HepG2 (cell line): ENCODE results near the gene GPR137. TPM values are rescaled to one million over a fixed set of nuclear protein-coding genes. Genes with fewer than 3 reads are reported as not detected.

Source experiments
- polyA plus RNA-seq, 8 experiments: library from polyadenylated mRNA; depleted of rRNA in 3 of 8; stranded (reverse) in 7 of 8; unstranded in 1 of 8; fragments of >200 nt; fragmentation: Illumina TruSeq in 4 of 8; extraction: Trizol in 4 of 8; gene quantifications; 2 replicates each; pipeline versions ENCODE4 v1.2.1 to v1.2.3, GENCODE V29; 2011 to 2016; ENCODE audit warnings: low read depth in 4 of 8, missing spikeins in 1 of 8, mixed read lengths in 1 of 8; ENCODE audit not compliant: insufficient read depth in 1 of 8
- small RNA-seq, 3 experiments: library from RNA; depleted of rRNA; stranded (forward); fragments of <200 nt; gene quantifications; one replicate each; pipeline ENCODE3, GENCODE V24; 2012; ENCODE audit warnings: low read depth in 2 of 3, low replicate concordance in 1 of 3; ENCODE audit not compliant: insufficient read length in 3 of 3, insufficient read depth in 2 of 3
- total RNA-seq, 5 experiments: library from RNA; depleted of rRNA; stranded (reverse); fragments of >200 nt; fragmentation: Illumina TruSeq; extraction: Trizol; gene quantifications; 2 replicates each; pipeline ENCODE4 v1.2.3, GENCODE V29; 2016; ENCODE audit warnings: low read depth in 1 of 5

GPR137 gene
- total and polyA plus RNA-seq, 2 of the 13 experiments (the other 11 are each of a cell fraction or from before 2014, with no cell fraction given) = 8.5 to 13.2 TPM

Small RNA genes within 50 kb of the gene (small RNA-seq; reads per million reads assigned to genes)
- 0 reads per million in 3 experiments for gene RF00019

Other genes with a start within 250 kb of the GPR137 start
- gene FLRT1, start 249.9 kb upstream of the GPR137 start, total RNA-seq (2016; rRNA removed; fragmentation: Illumina TruSeq; extraction: Trizol) = 0.02 TPM in 1 of 2 replicates, not detected in the other
- 0.08 TPM in 2 replicates for gene FLRT1, start 249.9 kb upstream of the GPR137 start, polyA plus RNA-seq (2011; rRNA removed)
- 34.5 and 39.6 TPM in 2 replicates for gene MACROD1, start 119.7 kb upstream of the GPR137 start, total RNA-seq (2016; rRNA removed; fragmentation: Illumina TruSeq; extraction: Trizol)
- gene MACROD1, start 119.7 kb upstream of the GPR137 start, polyA plus RNA-seq (2011; rRNA removed) = 23.1 and 33.3 TPM in 2 replicates
- gene STIP1, start 99.7 kb upstream of the GPR137 start, total RNA-seq (2016; rRNA removed; fragmentation: Illumina TruSeq; extraction: Trizol) = 217 and 245 TPM in 2 replicates
- 81.1 and 83.3 TPM in 2 replicates for gene STIP1, start 99.7 kb upstream of the GPR137 start, polyA plus RNA-seq (2011; rRNA removed)
- gene FERMT3, start 79.1 kb upstream of the GPR137 start, total RNA-seq (2016; rRNA removed; fragmentation: Illumina TruSeq; extraction: Trizol) = not detected in 2 replicates
- 0.16 and 0.29 TPM in 2 replicates for gene FERMT3, start 79.1 kb upstream of the GPR137 start, polyA plus RNA-seq (2011; rRNA removed)
- gene TRPT1, start 59.7 kb upstream of the GPR137 start, total RNA-seq (2016; rRNA removed; fragmentation: Illumina TruSeq; extraction: Trizol) = 21.0 and 24.8 TPM in 2 replicates
- 40.7 and 45.1 TPM in 2 replicates for gene TRPT1, start 59.7 kb upstream of the GPR137 start, polyA plus RNA-seq (2011; rRNA removed)
- gene NUDT22, start 59.6 kb upstream of the GPR137 start, total RNA-seq (2016; rRNA removed; fragmentation: Illumina TruSeq; extraction: Trizol) = 38.5 and 39.8 TPM in 2 replicates
- 33.5 and 38.6 TPM in 2 replicates for gene NUDT22, start 59.6 kb upstream of the GPR137 start, polyA plus RNA-seq (2011; rRNA removed)
- gene DNAJC4, start 55.3 kb upstream of the GPR137 start, total RNA-seq (2016; rRNA removed; fragmentation: Illumina TruSeq; extraction: Trizol) = 7.1 and 10.3 TPM in 2 replicates
- gene DNAJC4, start 55.3 kb upstream of the GPR137 start, polyA plus RNA-seq (2011; rRNA removed) = 60.8 and 70.9 TPM in 2 replicates
- gene VEGFB, start 51.3 kb upstream of the GPR137 start, total RNA-seq (2016; rRNA removed; fragmentation: Illumina TruSeq; extraction: Trizol) = 10.1 and 11.3 TPM in 2 replicates
- 9.0 and 10.8 TPM in 2 replicates for gene VEGFB, start 51.3 kb upstream of the GPR137 start, polyA plus RNA-seq (2011; rRNA removed)
- gene FKBP2, start 44.8 kb upstream of the GPR137 start, total RNA-seq (2016; rRNA removed; fragmentation: Illumina TruSeq; extraction: Trizol) = 29.4 and 53.3 TPM in 2 replicates
- 30.1 and 36.0 TPM in 2 replicates for gene FKBP2, start 44.8 kb upstream of the GPR137 start, polyA plus RNA-seq (2011; rRNA removed)
- gene PPP1R14B, start 38.9 kb upstream of the GPR137 start, total RNA-seq (2016; rRNA removed; fragmentation: Illumina TruSeq; extraction: Trizol) = 120 and 148 TPM in 2 replicates
- gene PPP1R14B, start 38.9 kb upstream of the GPR137 start, polyA plus RNA-seq (2011; rRNA removed) = 110 and 111 TPM in 2 replicates
- gene PLCB3, start 34.3 kb upstream of the GPR137 start, total RNA-seq (2016; rRNA removed; fragmentation: Illumina TruSeq; extraction: Trizol) = 11.0 and 13.8 TPM in 2 replicates
- gene PLCB3, start 34.3 kb upstream of the GPR137 start, polyA plus RNA-seq (2011; rRNA removed) = 7.5 and 9.0 TPM in 2 replicates
- gene BAD, start 1.2 kb upstream of the GPR137 start, total RNA-seq (2016; rRNA removed; fragmentation: Illumina TruSeq; extraction: Trizol) = 28.5 and 33.0 TPM in 2 replicates
- gene BAD, start 1.2 kb upstream of the GPR137 start, polyA plus RNA-seq (2011; rRNA removed) = 17.9 and 21.2 TPM in 2 replicates
- gene KCNK4, start 5.5 kb downstream of the GPR137 start, total RNA-seq (2016; rRNA removed; fragmentation: Illumina TruSeq; extraction: Trizol) = not detected in 2 replicates
- gene KCNK4, start 5.5 kb downstream of the GPR137 start, polyA plus RNA-seq (2011; rRNA removed) = not detected in 2 replicates
- 0.22 and 0.73 TPM in 2 replicates for gene CATSPERZ, start 14.5 kb downstream of the GPR137 start, total RNA-seq (2016; rRNA removed; fragmentation: Illumina TruSeq; extraction: Trizol)
- gene CATSPERZ, start 14.5 kb downstream of the GPR137 start, polyA plus RNA-seq (2011; rRNA removed) = 0.16 and 0.48 TPM in 2 replicates
- 28.3 and 36.3 TPM in 2 replicates for gene ESRRA, start 19.7 kb downstream of the GPR137 start, total RNA-seq (2016; rRNA removed; fragmentation: Illumina TruSeq; extraction: Trizol)
- 18.1 and 24.3 TPM in 2 replicates for gene ESRRA, start 19.7 kb downstream of the GPR137 start, polyA plus RNA-seq (2011; rRNA removed)
- gene TRMT112, start 31.7 kb downstream of the GPR137 start, total RNA-seq (2016; rRNA removed; fragmentation: Illumina TruSeq; extraction: Trizol) = 409 and 492 TPM in 2 replicates
- 151 and 186 TPM in 2 replicates for gene TRMT112, start 31.7 kb downstream of the GPR137 start, polyA plus RNA-seq (2011; rRNA removed)
- 215 and 266 TPM in 2 replicates for gene PRDX5, start 32.3 kb downstream of the GPR137 start, total RNA-seq (2016; rRNA removed; fragmentation: Illumina TruSeq; extraction: Trizol)
- 288 and 311 TPM in 2 replicates for gene PRDX5, start 32.3 kb downstream of the GPR137 start, polyA plus RNA-seq (2011; rRNA removed)
- gene CCDC88B, start 54.4 kb downstream of the GPR137 start, total RNA-seq (2016; rRNA removed; fragmentation: Illumina TruSeq; extraction: Trizol) = 4.8 and 5.2 TPM in 2 replicates
- gene CCDC88B, start 54.4 kb downstream of the GPR137 start, polyA plus RNA-seq (2011; rRNA removed) = 3.6 and 5.2 TPM in 2 replicates
- gene RPS6KA4, start 73.3 kb downstream of the GPR137 start, total RNA-seq (2016; rRNA removed; fragmentation: Illumina TruSeq; extraction: Trizol) = 8.9 and 14.2 TPM in 2 replicates
- 8.9 and 12.2 TPM in 2 replicates for gene RPS6KA4, start 73.3 kb downstream of the GPR137 start, polyA plus RNA-seq (2011; rRNA removed)